GM13977 (cell line): ENCODE measurements around the gene SCAMP4.
"Not testable (repeated sequence)": the region's sequence is repeated elsewhere in the genome, so short reads cannot be mapped to it uniquely, and the experiment has no call there.

Experiments
- DNase-seq: peaks from one replicate; pipeline ENCODE4 v3.0.0; 2012; ENCODE audit warnings: low spot score
- in situ Hi-C: fragments of 300-500 bp; cut with MboI; formaldehyde crosslinking; loops from one replicate; pipeline ENCODE4 v1.12.0; 2022; ENCODE audit warnings: low sequenced_read_pairs, low pct_unique_long_range_greater_than_20kb, mixed read lengths, inconsistent platforms; ENCODE audit not compliant: unreplicated experiment
- TF ChIP-seq, protein P1 (sequence below): IDR thresholded peaks from 2 replicates; pipeline ENCODE4 v1.5.1; 2012; ENCODE audit warnings: mild to moderate bottlenecking, control low read depth; ENCODE audit not compliant: insufficient read depth; ENCODE audit errors: extremely low read depth, missing control alignments

Gene SCAMP4

DNA sequence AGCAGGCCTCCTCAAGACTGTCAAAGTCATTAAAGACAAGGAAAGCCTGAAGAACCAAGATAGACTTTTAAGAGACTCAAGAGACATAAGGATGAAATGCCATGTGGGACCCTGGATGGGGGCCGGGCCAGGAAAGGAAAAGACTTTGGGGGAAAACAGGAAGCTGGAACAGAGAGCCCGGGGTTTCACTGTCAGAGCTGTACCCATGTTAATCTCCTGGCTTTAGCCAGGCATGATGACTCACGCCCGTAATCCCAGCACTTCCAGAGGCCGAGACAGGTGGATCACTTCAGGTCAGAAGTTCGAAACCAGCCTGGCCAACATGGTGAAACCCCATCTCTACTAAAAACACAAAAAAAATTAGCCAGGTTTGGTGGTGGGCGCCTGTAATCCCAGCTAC lies 36.2 kb upstream of the SCAMP4 start:
- DNase-seq = no peak
- TF ChIP-seq, protein P1, sequence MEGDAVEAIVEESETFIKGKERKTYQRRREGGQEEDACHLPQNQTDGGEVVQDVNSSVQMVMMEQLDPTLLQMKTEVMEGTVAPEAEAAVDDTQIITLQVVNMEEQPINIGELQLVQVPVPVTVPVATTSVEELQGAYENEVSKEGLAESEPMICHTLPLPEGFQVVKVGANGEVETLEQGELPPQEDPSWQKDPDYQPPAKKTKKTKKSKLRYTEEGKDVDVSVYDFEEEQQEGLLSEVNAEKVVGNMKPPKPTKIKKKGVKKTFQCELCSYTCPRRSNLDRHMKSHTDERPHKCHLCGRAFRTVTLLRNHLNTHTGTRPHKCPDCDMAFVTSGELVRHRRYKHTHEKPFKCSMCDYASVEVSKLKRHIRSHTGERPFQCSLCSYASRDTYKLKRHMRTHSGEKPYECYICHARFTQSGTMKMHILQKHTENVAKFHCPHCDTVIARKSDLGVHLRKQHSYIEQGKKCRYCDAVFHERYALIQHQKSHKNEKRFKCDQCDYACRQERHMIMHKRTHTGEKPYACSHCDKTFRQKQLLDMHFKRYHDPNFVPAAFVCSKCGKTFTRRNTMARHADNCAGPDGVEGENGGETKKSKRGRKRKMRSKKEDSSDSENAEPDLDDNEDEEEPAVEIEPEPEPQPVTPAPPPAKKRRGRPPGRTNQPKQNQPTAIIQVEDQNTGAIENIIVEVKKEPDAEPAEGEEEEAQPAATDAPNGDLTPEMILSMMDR = no peak
- in situ Hi-C loops = no loop called here

DNA sequence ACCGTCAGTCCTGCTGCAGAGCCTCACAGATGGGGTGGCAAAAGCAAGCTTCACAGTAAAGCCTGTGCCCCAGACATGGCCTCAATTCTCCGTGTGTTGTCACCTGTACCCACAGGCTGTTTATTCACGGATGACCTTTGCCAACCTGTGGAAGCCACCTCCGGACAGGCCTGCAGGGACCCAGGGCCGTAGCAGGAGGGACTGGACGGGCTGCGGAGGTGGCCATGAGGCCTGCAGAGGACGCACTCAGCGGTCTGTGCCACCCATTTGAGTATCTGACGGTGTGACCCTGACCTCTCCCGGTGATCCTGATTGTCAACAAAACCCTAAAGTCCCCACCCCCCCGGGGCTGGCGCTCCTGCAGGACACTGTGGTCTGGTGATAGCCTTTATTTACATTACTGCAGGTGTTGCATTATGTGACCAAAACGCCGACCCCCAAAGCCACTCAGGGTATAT lies 34.0 kb upstream of the SCAMP4 start:
- no peak for DNase-seq
- in situ Hi-C loops = no loop called here
- TF ChIP-seq, protein P1 = no peak

DNA sequence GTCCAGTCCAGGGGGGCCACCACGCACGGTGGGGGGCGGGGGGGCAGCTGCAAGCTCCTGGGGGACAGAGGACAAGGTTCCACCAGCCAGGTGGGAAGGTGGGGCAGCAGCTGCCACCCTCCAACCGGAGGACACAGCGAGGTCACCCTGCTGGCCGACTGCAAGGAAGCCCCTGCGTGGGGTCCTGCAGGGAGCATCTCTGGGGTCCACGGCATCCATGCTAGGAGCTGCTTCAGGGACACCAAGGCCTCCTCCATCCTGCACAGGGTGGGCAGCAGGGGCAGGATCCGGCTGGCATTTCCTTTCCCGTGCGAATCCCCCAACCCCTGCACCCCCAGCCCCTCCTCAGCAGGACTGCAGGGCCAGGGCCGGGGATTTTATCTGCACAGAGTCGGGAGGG lies 33.6 kb upstream of the SCAMP4 start:
- TF ChIP-seq, protein P1 = no peak
- in situ Hi-C loops = no loop called here
- no peak for DNase-seq

DNA sequence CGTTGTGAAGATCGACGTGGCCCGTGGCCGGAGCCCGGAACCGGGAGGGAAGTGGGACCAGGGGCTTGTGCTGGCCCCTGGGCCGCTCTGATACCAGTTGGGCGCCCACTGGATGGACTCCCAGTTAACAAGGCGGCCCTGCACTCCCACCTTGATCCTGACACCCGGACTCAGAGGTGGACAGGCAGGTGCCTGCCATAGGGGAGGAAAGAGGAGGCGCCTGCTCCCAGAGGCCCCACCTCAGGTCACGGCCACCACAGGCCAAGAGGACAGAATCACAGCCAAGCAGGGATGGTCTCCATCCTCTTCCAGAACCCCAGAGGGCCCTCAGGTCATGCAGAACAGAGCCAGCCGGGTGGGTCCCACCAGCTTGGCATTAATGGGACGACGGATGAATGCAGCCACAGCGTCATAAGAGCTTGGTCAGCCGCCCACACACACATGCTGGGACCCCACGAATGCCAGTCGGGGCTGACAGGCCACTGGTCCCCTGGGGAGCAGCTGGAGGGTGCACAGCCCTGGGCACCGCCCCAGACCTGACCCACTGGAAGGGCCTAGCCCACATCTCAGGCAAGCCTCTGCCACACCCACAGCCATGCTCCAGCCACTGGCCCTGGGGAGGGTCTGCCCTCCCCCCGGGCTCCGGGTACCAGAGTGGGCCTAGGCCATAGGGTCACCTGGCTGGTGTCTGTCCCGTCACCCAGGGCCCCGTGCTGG lies 32.2 kb upstream of the SCAMP4 start:
- TF ChIP-seq, protein P1 = no peak
- no peak for DNase-seq
- in situ Hi-C loops = no loop called here

DNA sequence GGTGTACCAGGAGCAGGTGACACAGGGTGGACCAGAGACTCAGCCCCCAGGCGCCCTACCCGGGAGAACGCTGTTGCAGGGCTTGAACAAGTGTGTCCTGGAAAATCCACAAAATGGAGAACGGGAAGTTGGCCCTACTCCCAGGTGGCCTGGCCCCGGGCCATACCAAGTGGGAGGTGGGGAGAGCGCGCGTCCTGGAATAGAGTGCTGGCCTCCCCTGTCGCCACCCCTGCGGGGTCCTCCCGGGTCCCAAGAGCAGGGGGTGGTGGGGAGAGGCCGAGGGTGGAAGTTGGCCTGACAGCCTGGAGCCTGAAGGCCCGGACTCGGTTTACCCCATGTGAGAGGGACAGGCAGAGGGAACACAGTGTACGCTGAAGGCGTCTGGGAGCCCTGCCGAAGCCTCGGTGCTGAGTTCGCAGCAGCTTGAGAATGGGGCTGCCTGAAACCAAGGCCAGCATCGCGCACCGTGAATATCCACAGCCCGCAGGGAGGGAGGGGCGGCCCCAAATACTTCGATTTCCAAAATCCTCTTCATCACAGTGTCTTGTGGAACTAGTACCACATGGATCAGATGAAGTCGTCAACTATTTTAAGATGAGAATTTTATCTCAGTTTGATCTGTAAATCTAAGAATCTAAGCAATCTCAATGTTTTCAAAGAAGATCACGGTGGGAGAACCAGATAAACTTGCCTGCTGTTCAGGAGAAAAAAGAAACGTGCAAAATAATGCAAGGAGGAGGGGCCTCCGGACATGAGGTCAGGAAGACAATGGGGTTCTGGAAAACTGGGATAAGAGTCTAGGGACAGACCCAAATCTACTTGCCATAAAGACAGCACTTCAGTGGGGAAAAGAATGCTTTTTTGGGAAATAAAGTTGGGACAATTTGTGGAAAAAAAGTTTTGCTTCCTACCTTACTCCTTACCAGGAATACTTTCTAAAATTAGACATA lies 31.4 kb upstream of the SCAMP4 start:
- no peak for DNase-seq
- TF ChIP-seq, protein P1 = no peak
- in situ Hi-C loops = no loop called here

DNA sequence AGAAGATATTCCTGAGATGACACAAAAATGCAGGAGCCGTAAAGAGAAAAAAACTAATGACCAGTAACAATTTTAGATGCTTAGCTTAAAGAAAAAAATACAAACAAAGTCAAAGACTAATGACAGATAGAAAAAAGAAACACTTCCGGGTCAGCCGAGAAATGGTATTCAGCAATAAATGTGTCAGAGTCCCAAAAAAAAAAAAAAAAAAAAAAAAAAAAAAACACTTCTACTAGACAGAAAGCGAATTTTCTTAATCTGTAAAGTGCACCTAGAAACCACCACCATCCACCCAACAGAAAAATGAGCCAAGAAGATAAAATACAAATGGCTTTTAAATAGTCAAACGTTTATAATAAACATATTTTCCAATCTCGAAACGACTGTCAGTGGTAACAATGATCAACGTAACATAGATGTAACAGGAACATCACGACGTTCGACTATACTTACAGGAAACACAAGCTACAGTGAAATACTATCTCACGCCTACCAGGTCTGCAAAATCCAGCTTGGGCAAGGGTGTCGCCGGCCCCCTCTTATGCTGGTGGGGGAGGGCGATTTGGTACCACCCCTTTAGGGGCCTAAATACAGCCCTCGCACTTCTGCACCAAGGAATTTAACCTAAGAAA lies 30.5 kb upstream of the SCAMP4 start:
- no peak for DNase-seq
- TF ChIP-seq, protein P1 = no peak
- in situ Hi-C loops = no loop called here

DNA sequence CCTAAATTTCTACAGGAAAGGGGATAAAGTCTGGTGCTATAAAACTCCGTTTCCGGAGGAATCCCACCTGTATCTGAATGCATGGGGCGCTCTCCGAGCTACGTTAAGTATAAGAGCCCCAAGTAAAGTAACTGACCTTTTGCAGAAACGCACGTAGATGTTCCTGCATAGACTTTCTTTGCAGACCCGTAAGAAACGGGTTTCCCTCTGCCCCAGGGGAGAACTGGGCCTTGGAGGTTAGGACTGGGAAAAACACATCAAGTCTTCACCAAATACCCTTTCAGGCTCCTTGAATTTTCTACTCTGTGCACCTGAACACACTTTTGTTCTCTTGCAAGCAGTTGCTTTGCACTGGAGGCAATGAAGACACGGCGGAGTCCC lies 29.9 kb upstream of the SCAMP4 start:
- in situ Hi-C loops, DNase-seq: not testable (repeated sequence)
